ENCODE results near the gene BATF2.
"Not testable (repeated sequence)": the region's sequence is repeated elsewhere in the genome, so short reads cannot be mapped to it uniquely, and the experiment has no call there.

BATF2 gene

DNA sequence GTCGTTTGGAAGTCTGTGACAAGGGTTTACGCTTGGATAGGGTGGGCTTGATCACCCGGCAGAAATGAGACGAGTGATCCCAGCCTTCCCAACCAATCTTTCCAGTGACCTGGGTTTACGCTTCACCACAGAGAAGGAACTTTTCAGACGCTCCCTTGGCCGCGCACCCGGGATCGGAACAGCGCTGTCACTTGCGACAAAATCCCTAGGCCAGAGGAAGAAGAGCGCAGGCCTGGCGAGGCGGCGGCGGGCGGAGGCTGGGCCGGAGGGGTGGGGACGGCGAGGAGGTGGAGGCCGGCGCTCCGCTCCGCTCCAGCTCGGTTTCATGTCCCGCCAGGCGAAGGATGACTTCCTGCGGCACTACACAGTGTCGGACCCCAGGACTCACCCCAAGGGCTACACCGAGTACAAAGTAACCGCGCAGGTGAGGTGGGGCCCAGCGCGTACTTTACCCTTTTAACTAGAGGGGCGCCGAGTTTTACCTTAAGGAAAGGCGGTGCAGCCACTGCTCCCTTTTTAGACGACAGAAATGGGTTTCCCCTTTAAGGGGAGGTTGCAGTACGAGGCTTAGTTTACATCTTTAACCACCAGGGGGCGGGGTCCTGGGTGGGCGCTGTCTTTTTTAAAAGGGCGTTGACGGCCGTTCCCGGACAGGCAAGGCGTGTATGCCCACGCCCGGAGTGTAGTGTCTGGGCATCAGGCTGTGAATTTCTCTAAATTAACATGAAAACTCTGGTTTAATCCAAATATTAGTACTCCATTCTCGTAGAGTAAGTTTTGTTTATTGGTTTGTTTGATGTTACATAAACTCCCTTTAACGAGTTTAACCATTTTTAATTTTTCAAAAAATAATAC, 30.7 kb upstream of the BATF2 start, which contains the start of gene SNX15:
SNX15 (plus strand) TSS at position 227 of the 855 bp plus-strand sequence; CDS start at position 326, 99 bp downstream.
- Histone ChIP-seq H3K4me3 (ENCODE audit: low read length) (peak within 1 kb of the TSS; percentile 79), H3K27ac (ENCODE audit: low read length) (no peak within 1 kb of the TSS), H3K9ac (ENCODE audit: low read length) (no peak within 1 kb of the TSS), H3K4me1 (ENCODE audit: control insufficient read depth, low read depth, low read length) (no peaks in the 10 kb centered on the region), H3K9me3 (ENCODE audit: control insufficient read depth, low read depth, low read length) (no peaks in the 10 kb centered on the region), H3K36me3 (ENCODE audit: control insufficient read depth, low read depth, low read length) (no peaks in the 10 kb centered on the region), H3K27me3 (ENCODE audit: control insufficient read depth, insufficient read depth, low read length) (no peaks in the 10 kb centered on the region)

DNA sequence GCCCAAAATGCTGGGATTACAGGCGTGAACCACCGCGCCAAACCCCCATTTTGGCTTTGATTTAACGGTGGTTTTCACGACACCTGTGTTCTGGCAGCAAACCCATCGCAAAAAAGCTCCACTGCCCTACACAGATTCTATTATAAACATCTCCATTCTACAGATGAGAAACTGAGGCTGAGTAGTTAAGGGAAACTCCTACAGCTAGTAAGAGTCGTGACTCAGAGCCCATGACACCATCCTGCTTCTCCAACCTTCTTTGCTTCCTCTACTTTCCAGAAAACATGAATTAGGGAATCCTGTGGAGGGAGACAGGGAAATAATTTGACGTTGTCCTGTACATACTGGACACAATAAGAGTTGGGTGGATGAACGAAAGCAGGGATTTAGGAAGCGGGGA, 30.0 kb upstream of the BATF2 start:
- no peaks in the 10 kb centered on the region for H3K36me3 ChIP-seq (ENCODE audit: control insufficient read depth, low read depth, low read length)
- no peak overlapping the region for H3K27ac ChIP-seq (ENCODE audit: low read length)
- no peak overlapping the region for H3K9ac ChIP-seq (ENCODE audit: low read length)
- H3K9me3 ChIP-seq (ENCODE audit: control insufficient read depth, low read depth, low read length), result no peaks in the 10 kb centered on the region
- no peaks in the 10 kb centered on the region for H3K4me1 ChIP-seq (ENCODE audit: control insufficient read depth, low read depth, low read length)
- no peaks in the 10 kb centered on the region for H3K27me3 ChIP-seq (ENCODE audit: control insufficient read depth, insufficient read depth, low read length)
- H3K4me3 ChIP-seq (ENCODE audit: low read length), result peak overlapping the region; percentile 79

DNA sequence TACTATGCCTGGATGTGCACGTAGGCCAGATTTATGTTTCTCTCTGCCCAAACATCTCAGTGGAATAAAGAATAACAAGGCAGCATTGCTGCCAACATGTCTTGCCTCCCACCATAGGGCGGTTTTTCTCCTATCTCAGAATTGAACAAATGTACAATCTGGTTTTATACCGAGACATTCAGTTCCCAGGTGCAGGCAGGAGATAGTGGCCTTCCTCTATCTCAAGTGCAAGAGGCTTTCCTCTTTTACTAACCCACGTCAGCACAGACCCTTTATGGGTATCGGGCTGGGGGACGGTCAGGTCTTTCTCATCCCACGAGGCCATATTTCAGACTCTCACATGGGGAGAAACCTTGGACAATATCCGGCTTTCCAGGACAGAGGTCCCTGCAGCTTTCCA, 26.7 kb upstream of the BATF2 start:
- peaks cover 17% of the 10 kb centered on the region for H3K36me3 ChIP-seq (ENCODE audit: control insufficient read depth, low read depth, low read length)
- H3K9me3 ChIP-seq (ENCODE audit: control insufficient read depth, low read depth, low read length); H3K27me3 ChIP-seq (ENCODE audit: control insufficient read depth, insufficient read depth, low read length); H3K4me3 ChIP-seq (ENCODE audit: low read length); H3K27ac ChIP-seq (ENCODE audit: low read length); H3K4me1 ChIP-seq (ENCODE audit: control insufficient read depth, low read depth, low read length); H3K9ac ChIP-seq (ENCODE audit: low read length): not testable (repeated sequence)

DNA sequence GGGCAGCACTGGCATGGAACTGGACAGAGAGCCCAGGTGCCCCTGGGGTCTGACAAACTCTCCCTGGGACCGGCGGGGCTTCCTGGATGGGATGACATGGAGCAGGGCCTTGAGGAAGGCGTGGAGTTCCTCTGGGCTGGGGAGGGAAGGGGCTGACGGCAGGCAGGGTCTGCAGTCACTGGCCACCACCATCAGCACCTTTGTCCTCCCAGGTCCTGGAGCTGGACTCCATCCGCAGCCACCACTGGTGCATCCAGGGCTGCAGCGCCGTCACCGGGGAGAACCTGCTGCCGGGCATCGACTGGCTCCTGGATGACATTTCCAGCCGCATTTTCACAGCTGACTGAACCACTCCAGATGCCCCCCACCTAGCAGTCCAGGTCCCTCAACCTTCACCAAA, 24.7 kb upstream of the BATF2 start:
- Histone ChIP-seq H3K4me1 (ENCODE audit: control insufficient read depth, low read depth, low read length) (no peaks in the 10 kb centered on the region), H3K27me3 (ENCODE audit: control insufficient read depth, insufficient read depth, low read length) (no peaks in the 10 kb centered on the region), H3K4me3 (ENCODE audit: low read length) (no peak overlapping the region), H3K9ac (ENCODE audit: low read length) (no peak overlapping the region), H3K27ac (ENCODE audit: low read length) (no peak overlapping the region), H3K36me3 (ENCODE audit: control insufficient read depth, low read depth, low read length) (peaks cover 25% of the 10 kb centered on the region), H3K9me3 (ENCODE audit: control insufficient read depth, low read depth, low read length) (no peaks in the 10 kb centered on the region)

DNA sequence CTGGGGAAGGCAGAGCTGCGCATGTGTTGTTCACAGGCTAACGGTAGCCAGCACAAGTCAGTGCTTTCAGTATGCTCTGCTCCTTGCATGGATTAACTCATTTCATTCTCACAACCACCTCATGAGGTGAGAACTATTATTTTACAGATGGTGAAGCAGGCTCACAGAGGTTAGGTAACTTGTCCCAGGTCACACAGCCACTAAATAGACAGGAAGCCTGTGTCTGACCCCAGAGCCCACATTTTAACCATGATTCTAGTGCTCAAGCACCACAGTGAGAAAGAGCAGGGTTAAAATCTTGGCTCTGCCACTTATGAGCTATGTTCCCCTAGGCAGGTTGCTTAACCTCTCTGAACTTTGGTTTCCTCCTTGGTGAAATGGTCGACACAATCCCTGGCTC, 24.2 kb upstream of the BATF2 start:
- Histone ChIP-seq H3K9ac (ENCODE audit: low read length) (no peak overlapping the region), H3K27me3 (ENCODE audit: control insufficient read depth, insufficient read depth, low read length) (no peaks in the 10 kb centered on the region), H3K4me3 (ENCODE audit: low read length) (no peak overlapping the region), H3K36me3 (ENCODE audit: control insufficient read depth, low read depth, low read length) (peaks cover 25% of the 10 kb centered on the region), H3K4me1 (ENCODE audit: control insufficient read depth, low read depth, low read length) (no peaks in the 10 kb centered on the region), H3K27ac (ENCODE audit: low read length) (no peak overlapping the region), H3K9me3 (ENCODE audit: control insufficient read depth, low read depth, low read length) (no peaks in the 10 kb centered on the region)

DNA sequence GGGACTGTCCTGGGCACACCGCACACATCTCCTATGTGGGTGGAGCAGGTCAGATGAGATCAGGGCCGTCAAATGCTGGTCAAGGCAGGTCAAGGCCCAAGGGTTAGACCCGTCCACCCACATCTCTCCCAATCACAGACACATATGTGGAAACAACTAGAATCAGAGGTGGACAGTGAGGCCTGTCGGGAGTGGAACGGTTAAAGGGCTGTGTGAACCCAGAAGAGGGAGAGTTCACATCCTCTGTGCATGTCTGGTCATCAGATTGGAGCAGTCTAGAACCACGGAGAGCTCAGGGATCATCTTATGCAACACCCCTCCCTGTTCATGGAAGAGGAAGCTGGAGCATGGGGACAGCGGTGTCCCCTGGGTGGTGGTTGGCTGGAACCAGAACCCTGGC, 23.1 kb upstream of the BATF2 start:
- no peaks in the 10 kb centered on the region for H3K4me1 ChIP-seq (ENCODE audit: control insufficient read depth, low read depth, low read length)
- H3K36me3 ChIP-seq (ENCODE audit: control insufficient read depth, low read depth, low read length), result peaks cover 25% of the 10 kb centered on the region
- no peaks in the 10 kb centered on the region for H3K9me3 ChIP-seq (ENCODE audit: control insufficient read depth, low read depth, low read length)
- H3K9ac ChIP-seq (ENCODE audit: low read length), result no peak overlapping the region
- no peak overlapping the region for H3K4me3 ChIP-seq (ENCODE audit: low read length)
- no peak overlapping the region for H3K27ac ChIP-seq (ENCODE audit: low read length)
- H3K27me3 ChIP-seq (ENCODE audit: control insufficient read depth, insufficient read depth, low read length), result no peaks in the 10 kb centered on the region

DNA sequence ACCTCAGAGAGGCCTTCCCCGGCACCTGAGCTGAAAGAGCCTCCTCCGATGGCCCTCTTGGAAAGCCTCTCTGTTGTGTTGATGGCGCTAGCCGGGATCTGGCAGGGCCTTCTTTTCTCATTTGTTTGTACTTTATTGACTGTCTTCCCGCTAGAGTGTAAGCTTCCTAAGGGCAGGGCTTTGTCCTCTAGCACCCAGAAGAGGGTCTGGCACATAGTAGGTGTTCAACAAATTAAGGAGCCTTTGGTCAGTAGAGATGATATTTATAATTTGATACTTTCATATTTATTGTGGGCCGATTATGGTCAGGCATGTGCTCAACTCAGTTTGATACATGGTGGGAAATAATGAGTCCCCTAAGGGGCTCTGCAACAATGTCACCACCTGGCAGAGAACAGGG, 21.2 kb upstream of the BATF2 start:
- Histone ChIP-seq H3K4me1 (ENCODE audit: control insufficient read depth, low read depth, low read length) (no peaks in the 10 kb centered on the region), H3K27me3 (ENCODE audit: control insufficient read depth, insufficient read depth, low read length) (no peaks in the 10 kb centered on the region), H3K4me3 (ENCODE audit: low read length) (no peak overlapping the region), H3K9ac (ENCODE audit: low read length) (no peak overlapping the region), H3K36me3 (ENCODE audit: control insufficient read depth, low read depth, low read length) (peaks cover 25% of the 10 kb centered on the region), H3K9me3 (ENCODE audit: control insufficient read depth, low read depth, low read length) (no peaks in the 10 kb centered on the region), H3K27ac (ENCODE audit: low read length) (no peak overlapping the region)

DNA sequence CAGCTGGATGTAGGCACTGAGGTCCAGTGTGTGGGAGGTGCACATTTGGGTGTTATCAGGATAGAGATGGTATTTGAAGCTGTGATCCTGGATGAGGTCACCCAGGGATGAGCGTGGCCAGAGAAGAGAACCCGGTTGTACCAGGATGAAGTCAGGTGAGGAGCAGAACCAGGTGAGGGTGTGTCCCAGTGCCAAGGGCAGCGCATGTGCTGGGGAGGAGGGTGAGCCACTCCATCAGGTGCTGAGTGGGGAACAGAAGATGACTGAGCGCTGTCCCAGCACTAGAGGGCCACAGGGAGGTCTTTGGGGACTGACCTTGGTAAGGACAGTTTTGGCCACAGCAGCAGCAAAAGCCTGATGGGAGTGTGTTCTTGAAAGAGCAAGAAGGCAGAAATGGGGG, 19.9 kb upstream of the BATF2 start:
- Histone ChIP-seq H3K27ac (ENCODE audit: low read length) (no peak overlapping the region), H3K36me3 (ENCODE audit: control insufficient read depth, low read depth, low read length) (peaks cover 25% of the 10 kb centered on the region), H3K9ac (ENCODE audit: low read length) (no peak overlapping the region), H3K9me3 (ENCODE audit: control insufficient read depth, low read depth, low read length) (no peaks in the 10 kb centered on the region), H3K4me3 (ENCODE audit: low read length) (no peak overlapping the region), H3K27me3 (ENCODE audit: control insufficient read depth, insufficient read depth, low read length) (no peaks in the 10 kb centered on the region), H3K4me1 (ENCODE audit: control insufficient read depth, low read depth, low read length) (no peaks in the 10 kb centered on the region)

DNA sequence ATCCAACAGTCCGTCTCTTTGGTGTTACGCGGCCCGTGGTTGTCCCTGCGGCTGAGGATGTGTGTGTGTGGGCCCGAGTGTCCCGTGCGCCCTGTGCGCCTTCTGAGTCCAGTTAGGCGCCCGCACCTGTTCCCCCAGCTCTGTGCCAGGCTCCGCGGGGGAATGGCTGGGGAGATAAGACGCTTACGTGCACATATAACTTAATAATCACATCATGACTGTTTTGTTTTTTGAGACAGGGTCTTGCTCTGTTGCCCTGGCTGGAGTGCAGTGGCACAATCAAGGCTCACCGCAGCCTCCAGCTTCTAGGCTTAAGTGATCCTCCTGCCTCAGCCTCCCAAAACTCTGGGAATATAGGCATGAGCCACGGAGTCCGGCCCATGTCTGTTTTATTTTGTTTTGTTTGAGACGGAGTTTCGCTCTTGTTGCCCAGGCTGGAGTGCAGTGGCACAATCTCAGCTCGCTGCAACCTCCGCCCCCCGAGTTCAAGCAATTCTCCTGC, 18.0 kb upstream of the BATF2 start:
- peak overlapping the region; percentile 63 for H3K4me3 ChIP-seq (ENCODE audit: low read length)
- peak overlapping the region; percentile 63 for H3K9ac ChIP-seq (ENCODE audit: low read length)
- H3K4me1 ChIP-seq (ENCODE audit: control insufficient read depth, low read depth, low read length), result no peaks in the 10 kb centered on the region
- peak overlapping the region; percentile 31 for H3K27ac ChIP-seq (ENCODE audit: low read length)
- H3K9me3 ChIP-seq (ENCODE audit: control insufficient read depth, low read depth, low read length), result no peaks in the 10 kb centered on the region
- peaks cover 15% of the 10 kb centered on the region for H3K36me3 ChIP-seq (ENCODE audit: control insufficient read depth, low read depth, low read length)
- no peaks in the 10 kb centered on the region for H3K27me3 ChIP-seq (ENCODE audit: control insufficient read depth, insufficient read depth, low read length)

DNA sequence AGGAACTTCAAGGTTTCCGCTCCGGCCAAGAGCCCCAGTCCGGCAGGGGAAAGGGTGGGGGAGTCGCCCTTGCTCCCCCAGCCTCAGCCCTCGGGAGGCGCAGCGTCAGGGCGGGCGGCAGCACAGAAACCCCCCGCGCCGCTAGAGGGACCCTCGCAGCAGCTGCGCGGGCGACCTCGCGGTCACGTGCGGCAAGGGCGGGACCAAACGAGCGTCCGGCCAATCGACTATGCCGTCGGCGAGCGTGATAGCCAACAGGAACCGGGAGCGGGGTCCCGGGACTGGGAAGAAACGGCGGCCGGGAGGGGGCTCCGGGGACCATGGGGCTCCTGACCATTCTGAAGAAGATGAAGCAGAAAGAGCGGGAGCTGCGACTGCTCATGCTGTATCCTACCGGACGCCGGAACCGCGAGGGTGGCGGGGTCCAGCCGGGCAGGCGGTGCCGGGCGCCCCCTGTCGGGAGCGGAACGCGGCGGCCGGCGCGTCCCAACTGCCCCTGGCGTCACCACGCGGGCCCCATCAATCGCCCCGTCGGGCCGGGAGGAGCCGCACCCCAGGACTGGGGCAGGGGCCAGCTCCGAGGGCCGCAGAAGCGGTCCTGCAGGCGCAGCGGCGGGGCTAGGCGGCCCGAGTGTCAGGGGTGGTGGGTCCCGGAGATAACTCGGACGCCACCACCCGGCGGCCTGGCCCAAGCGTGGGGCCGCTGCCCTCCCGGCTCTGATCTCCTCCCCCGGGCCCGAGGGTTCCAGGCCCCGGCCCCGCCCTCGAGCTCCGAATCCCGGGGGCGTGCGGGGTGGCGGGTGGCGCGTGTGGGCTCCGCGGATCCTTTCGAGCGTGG, 17.3 kb upstream of the BATF2 start, which contains the start of gene ARL2:
ARL2 (plus strand) TSS at position 273 of the 838 bp plus-strand sequence; CDS start at position 321, 48 bp downstream.
- Histone ChIP-seq H3K9me3 (ENCODE audit: control insufficient read depth, low read depth, low read length) (no peaks in the 10 kb centered on the region), H3K9ac (ENCODE audit: low read length) (peak within 1 kb of the TSS; percentile 63), H3K4me1 (ENCODE audit: control insufficient read depth, low read depth, low read length) (no peaks in the 10 kb centered on the region), H3K27ac (ENCODE audit: low read length) (peak within 1 kb of the TSS; percentile 66), H3K4me3 (ENCODE audit: low read length) (peak within 1 kb of the TSS; percentile 63), H3K27me3 (ENCODE audit: control insufficient read depth, insufficient read depth, low read length) (no peaks in the 10 kb centered on the region), H3K36me3 (ENCODE audit: control insufficient read depth, low read depth, low read length) (peaks cover 11% of the 10 kb centered on the region)

DNA sequence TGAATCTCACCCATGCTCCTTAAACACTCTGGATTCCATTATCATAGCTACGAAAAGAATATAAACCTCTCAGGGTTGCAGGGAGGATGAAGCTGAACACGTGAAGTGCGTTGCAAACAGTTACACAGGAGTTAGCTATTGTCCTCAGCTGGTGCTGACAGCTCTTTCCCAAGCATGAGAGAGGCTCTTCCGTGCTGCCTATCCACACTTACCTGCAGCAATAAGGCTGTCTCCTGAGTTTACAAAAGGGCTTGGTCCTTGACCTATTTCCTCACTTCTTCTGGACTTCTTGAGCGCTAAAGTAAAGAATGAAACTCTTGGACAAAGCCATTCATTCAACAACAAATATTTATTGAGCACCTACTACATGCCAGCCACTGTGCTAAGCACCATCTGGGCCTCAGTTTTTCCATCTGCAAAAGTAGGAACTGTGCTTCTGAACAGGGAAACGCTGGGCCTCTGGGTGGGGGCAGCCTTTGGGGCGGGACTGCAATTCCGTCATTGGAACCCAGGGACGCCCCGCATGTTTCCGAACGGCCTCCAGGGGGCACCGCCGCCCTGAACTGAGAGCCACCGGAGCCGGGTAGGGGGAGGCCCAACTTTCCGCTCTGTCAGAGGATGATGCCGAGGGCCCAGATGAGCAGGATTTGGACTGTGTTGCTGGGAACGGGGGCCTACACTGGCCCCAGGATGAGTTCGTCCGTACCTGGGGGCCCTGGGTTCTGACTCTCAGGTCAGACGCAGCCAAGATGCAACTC, 16.5 kb upstream of the BATF2 start:
- H3K27ac ChIP-seq (ENCODE audit: low read length), result peak overlapping the region; percentile 66
- H3K4me1 ChIP-seq (ENCODE audit: control insufficient read depth, low read depth, low read length), result no peaks in the 10 kb centered on the region

More for the DNA sequence above, 16.5 kb upstream of the BATF2 start:
- Histone ChIP-seq H3K9ac (ENCODE audit: low read length) (peak overlapping the region; percentile 63), H3K27me3 (ENCODE audit: control insufficient read depth, insufficient read depth, low read length) (no peaks in the 10 kb centered on the region), H3K4me3 (ENCODE audit: low read length) (peak overlapping the region; percentile 63), H3K36me3 (ENCODE audit: control insufficient read depth, low read depth, low read length) (peaks cover 6% of the 10 kb centered on the region), H3K9me3 (ENCODE audit: control insufficient read depth, low read depth, low read length) (no peaks in the 10 kb centered on the region)

Measured in iPS-18a (cell line).